Thoracic aorta (tissue), 2 donors: ENCODE measurements around the gene SLC15A3. TPM values are rescaled to one million over a fixed set of nuclear protein-coding genes. Genes with fewer than 3 reads are reported as not detected.

Experiments used
- ATAC-seq: fragments of 150-250 bp; one replicate; pipeline ENCODE4 v1.8.0; 2017; ENCODE audit warnings: low read depth; ENCODE audit not compliant: insufficient number of reproducible peaks, low FRiP score
- DNase-seq: peaks from one replicate; pipeline ENCODE4 v3.0.0-alpha.2; 2020; ENCODE audit warnings: low spot score
- H3K27ac ChIP-seq, 2 donors: fragments of 200-600 bp; sonication (generic); 1 replicate in 1 of 2; 2 replicates in 1 of 2; pipeline ENCODE4 v1.5.1; 2016; ENCODE audit warnings: mild to moderate bottlenecking in 2 of 2, moderate library complexity in 2 of 2
- H3K27me3 ChIP-seq: fragments of 200-600 bp; sonication (generic); replicated peaks from 2 replicates; pipeline ENCODE4 v1.6.0; 2016; ENCODE audit warnings: mild to moderate bottlenecking; ENCODE audit not compliant: insufficient read depth
- H3K36me3 ChIP-seq: fragments of 200-600 bp; sonication (generic); one replicate; pipeline ENCODE4 v1.5.1; 2016
- H3K4me1 ChIP-seq, 2 donors: fragments of 200-600 bp; sonication (generic); 1 replicate in 1 of 2; 2 replicates in 1 of 2; pipeline versions ENCODE4 v1.5.1 to v1.6.0; 2016; ENCODE audit warnings: low read depth in 2 of 2, mild to moderate bottlenecking in 1 of 2; ENCODE audit not compliant: control insufficient read depth in 1 of 2
- H3K4me3 ChIP-seq: fragments of 200-600 bp; sonication (generic); 2 replicates; pipeline ENCODE4 v1.5.1; 2016; ENCODE audit warnings: mild to moderate bottlenecking
- H3K9me3 ChIP-seq: fragments of 200-600 bp; sonication (generic); 2 replicates; pipeline ENCODE4 v1.5.1; 2016
- total RNA-seq, 2 donors: library from RNA; depleted of rRNA; stranded (reverse); fragments of >200 nt; gene quantifications; one replicate each; pipeline versions ENCODE4 v1.1.0 to v1.2.3, GENCODE V29; 2016
- TF ChIP-seq, protein P1 (sequence below): fragments of 200-600 bp; sonication (generic); IDR thresholded peaks from one replicate; pipeline ENCODE4 v1.5.1; 2019; ENCODE audit warnings: antibody characterized with exemption

Gene SLC15A3
- 10 to 100 TPM; 27.7 to 29.5 TPM for total RNA-seq

DNA sequence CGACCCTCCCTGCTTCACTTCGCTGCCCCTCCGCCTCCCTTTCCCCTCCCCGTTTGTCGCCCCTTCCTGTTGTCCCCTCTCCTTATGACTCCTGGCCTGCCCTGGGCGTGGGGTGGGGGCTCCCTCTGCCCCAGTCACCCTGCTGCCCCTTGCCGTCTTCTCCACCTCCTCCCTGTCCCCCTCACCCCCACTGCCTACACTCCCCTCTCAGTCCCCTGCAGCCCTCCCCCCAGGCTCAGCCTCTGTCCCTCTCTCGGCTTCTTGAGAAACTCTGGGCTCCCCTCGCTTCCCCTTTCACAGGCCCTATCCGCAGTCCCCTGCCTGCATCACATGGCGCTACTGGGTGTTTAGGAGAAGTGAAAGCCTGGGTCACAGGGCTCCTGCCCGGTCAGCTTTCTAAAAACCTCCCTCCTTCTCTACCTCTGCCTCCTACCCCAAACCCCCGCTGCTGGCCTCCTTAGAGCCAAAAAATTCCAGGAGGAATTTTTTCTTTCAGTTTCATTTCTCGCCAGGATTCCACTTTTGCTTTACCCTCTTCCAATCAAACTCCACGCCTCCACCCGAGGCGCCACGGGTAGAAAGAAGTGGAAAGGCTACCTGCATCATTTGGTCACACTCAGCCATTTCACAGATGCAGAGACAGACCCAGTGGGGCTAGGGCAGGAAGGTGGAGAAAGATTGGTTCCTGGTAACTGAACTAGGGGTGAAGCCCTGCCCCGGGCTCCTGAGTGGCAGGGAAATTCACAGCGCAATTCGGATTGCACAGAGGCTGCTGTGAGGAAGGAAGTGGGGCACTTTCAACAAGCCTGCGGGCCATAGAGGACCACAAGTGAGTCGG, at the start of gene SLC15A3:
SLC15A3 (minus strand) TSS at position 273 of the 838 bp plus-strand sequence. CDS start 625 bp downstream, outside the sequence.
- Histone ChIP-seq H3K36me3 (no peaks in the 10 kb centered on the region), H3K27ac (peak within 1 kb of the TSS; percentile 70 to 71), H3K4me1 (peaks cover 13% of the 10 kb centered on the region in 2 donors), H3K4me3 (peak within 1 kb of the TSS; percentile 73), H3K9me3 (no peaks in the 10 kb centered on the region), H3K27me3 (no peaks in the 10 kb centered on the region)
- TF ChIP-seq, protein P1, sequence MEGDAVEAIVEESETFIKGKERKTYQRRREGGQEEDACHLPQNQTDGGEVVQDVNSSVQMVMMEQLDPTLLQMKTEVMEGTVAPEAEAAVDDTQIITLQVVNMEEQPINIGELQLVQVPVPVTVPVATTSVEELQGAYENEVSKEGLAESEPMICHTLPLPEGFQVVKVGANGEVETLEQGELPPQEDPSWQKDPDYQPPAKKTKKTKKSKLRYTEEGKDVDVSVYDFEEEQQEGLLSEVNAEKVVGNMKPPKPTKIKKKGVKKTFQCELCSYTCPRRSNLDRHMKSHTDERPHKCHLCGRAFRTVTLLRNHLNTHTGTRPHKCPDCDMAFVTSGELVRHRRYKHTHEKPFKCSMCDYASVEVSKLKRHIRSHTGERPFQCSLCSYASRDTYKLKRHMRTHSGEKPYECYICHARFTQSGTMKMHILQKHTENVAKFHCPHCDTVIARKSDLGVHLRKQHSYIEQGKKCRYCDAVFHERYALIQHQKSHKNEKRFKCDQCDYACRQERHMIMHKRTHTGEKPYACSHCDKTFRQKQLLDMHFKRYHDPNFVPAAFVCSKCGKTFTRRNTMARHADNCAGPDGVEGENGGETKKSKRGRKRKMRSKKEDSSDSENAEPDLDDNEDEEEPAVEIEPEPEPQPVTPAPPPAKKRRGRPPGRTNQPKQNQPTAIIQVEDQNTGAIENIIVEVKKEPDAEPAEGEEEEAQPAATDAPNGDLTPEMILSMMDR = no peak
- DNase-seq (peak; percentile 33), ATAC-seq (peak; percentile 53)

DNA sequence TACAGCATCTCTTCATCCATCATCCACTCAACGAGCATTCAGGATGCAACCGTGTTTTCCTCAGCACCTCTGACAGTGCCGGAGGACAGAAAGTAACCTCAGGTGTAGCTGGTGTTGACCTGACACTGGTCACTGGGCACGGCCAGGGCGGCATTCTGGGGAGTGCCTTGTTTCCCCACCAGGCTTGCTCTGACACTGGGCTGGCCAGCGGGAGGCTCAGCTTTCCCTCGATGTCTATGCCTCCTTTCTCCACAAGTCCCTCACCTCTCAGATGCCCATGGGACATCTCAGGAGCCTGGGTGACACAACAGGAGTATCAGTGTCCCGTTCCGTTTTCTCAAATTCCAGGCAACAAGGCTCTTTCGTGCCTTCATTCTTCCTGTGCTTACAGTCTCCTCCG, 48.5 kb upstream of the SLC15A3 start:
- DNase-seq (no peak), ATAC-seq (no peak)
- Histone ChIP-seq H3K4me1 (no peaks in the 10 kb centered on the region), H3K9me3 (no peaks in the 10 kb centered on the region), H3K4me3 (no peak overlapping the region), H3K27me3 (no peaks in the 10 kb centered on the region), H3K36me3 (no peaks in the 10 kb centered on the region), H3K27ac (no peak overlapping the region)
- TF ChIP-seq, protein P1 = no peak

DNA sequence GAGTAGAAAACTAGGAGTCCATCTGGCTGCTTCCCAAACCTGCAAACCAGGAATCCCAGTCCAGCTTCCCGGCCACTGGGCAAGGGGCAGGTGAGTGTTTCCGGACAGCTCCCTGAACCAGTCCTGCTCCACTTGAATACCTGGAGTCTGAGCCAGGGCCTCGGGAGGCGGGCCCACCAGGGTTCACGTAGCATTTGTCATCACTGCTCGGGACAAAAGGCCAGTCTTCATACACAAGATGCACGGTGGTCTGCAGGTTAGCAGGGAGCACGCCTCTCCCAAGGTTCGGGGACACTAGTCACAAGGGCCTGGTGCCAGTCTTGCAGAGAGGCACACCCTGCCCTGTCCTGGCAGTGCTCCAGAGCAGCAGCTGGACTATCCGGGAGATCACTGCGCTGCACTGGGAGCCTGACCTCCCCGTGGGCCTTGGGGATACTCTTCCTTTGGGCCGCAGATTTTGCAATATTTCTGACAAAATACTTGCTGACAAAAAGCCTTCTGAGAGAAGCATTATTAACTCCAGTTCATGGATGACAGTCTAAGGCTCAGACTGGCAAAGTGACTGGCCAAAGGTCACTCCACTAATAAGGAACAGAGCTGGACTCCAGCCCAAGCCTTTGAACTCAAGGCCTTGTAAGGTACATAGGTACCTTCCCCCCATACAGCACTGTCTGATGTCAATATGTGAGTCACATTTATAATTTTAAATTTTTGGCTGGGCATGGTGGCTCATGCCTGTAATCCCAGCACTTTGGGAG, 44.6 kb upstream of the SLC15A3 start:
- H3K4me3 ChIP-seq = no peak overlapping the region
- no peak overlapping the region for H3K27ac ChIP-seq
- no peaks in the 10 kb centered on the region for H3K9me3 ChIP-seq
- no peak for DNase-seq
- H3K27me3 ChIP-seq = no peaks in the 10 kb centered on the region
- H3K4me1 ChIP-seq = no peaks in the 10 kb centered on the region
- ATAC-seq = no peak
- no peaks in the 10 kb centered on the region for H3K36me3 ChIP-seq
- TF ChIP-seq, protein P1 = no peak

DNA sequence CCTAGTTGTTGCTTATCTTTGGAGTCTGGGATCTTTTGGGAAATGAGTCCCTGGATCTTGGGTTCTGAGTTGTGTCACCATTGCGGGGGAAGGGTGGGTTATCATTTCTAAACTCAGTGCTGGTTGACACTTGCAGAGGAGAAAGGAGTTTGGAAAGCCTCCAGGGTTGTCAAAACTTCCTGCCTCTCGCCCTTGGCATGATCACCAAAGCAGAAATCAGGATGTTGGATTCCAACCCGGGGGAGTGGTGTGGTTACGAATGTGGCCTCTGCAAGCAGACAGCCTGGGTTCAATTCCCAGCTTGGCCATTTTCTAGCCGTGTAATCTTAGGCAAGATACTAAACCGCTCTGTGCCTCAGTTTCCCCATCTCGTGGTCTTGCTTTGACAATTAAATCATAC, 43.8 kb upstream of the SLC15A3 start:
- no peak overlapping the region for H3K27ac ChIP-seq
- DNase-seq = no peak
- ATAC-seq = no peak
- H3K4me1 ChIP-seq = no peaks in the 10 kb centered on the region
- TF ChIP-seq, protein P1 = no peak
- H3K4me3 ChIP-seq = no peak overlapping the region
- no peaks in the 10 kb centered on the region for H3K9me3 ChIP-seq
- H3K36me3 ChIP-seq = no peaks in the 10 kb centered on the region
- no peaks in the 10 kb centered on the region for H3K27me3 ChIP-seq

DNA sequence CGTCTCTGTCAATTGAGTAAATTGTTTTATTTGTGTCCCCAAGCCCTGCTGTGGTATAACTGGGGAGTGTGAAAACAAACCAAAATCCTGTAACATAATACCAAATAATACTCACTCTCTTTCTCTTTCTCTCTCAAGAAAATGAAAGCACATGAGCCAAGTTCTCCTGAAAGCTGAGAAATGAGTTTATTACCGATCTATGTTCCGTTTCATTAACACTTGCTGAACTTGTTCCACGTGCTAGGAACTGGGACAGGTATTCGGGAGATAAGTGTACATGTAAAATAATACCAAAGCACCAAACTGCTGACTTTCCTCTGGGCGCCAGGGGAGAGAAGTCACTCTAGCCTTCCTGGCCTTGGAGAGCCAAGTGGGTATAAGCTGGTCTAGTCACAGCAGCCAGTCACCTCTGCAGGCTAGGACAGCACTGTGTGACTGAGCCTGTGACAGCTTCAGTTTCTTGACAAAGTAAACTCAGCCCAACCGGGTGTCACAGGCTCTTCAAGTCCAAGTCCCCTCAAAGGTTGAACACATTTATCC, 42.6 kb upstream of the SLC15A3 start:
- no peak for ATAC-seq

More for the DNA sequence above, 42.6 kb upstream of the SLC15A3 start:
- TF ChIP-seq, protein P1 = no peak
- Histone ChIP-seq H3K4me1 (no peaks in the 10 kb centered on the region), H3K9me3 (no peaks in the 10 kb centered on the region), H3K4me3 (no peak overlapping the region), H3K27ac (no peak overlapping the region), H3K27me3 (no peaks in the 10 kb centered on the region), H3K36me3 (no peaks in the 10 kb centered on the region)
- no peak for DNase-seq
